Coronary artery (tissue), 2 donors: ENCODE data around the gene SNX10.

ENCODE experiments used
- DNase-seq: peaks from one replicate; pipeline ENCODE4 v3.0.0-alpha.2; 2017; ENCODE audit warnings: low spot score
- H3K27ac ChIP-seq, 2 donors: fragments of 200-600 bp; sonication (generic); one replicate each; pipeline ENCODE4 v1.5.1; 2016 to 2019
- H3K4me3 ChIP-seq: fragments of 200-600 bp; sonication (generic); 2 replicates; pipeline ENCODE4 v1.5.1; 2016; ENCODE audit warnings: mild to moderate bottlenecking, moderate library complexity
- TF ChIP-seq, protein P1 (sequence below): fragments of 200-600 bp; sonication (generic); IDR thresholded peaks from one replicate; pipeline ENCODE4 v1.5.1; 2019; ENCODE audit warnings: antibody characterized with exemption

SNX10 gene

DNA sequence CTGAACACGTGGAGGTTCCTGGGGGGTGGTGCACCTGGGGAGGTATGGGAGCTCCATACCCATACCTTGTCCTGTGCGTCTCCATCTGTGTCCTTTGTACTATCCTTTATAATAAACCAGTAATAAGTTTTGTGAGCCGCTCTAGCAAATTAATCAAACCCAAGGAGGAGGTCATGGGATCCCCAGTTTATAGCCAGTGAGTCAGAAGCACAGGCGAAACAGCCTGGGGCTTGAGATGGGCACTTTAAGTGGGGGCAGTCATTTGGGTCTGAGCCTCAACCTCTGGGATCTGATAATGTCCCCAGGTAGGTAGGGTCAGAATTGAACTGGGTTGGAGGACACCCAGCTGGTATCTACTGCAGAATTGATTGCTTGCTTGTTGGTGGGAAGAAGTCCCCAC is 16.9 kb downstream of the SNX10 start:
- Histone ChIP-seq H3K4me3 (no peak overlapping the region), H3K27ac (peak overlapping the region in 1 of 2 donors; percentile 20)
- TF ChIP-seq, protein P1, sequence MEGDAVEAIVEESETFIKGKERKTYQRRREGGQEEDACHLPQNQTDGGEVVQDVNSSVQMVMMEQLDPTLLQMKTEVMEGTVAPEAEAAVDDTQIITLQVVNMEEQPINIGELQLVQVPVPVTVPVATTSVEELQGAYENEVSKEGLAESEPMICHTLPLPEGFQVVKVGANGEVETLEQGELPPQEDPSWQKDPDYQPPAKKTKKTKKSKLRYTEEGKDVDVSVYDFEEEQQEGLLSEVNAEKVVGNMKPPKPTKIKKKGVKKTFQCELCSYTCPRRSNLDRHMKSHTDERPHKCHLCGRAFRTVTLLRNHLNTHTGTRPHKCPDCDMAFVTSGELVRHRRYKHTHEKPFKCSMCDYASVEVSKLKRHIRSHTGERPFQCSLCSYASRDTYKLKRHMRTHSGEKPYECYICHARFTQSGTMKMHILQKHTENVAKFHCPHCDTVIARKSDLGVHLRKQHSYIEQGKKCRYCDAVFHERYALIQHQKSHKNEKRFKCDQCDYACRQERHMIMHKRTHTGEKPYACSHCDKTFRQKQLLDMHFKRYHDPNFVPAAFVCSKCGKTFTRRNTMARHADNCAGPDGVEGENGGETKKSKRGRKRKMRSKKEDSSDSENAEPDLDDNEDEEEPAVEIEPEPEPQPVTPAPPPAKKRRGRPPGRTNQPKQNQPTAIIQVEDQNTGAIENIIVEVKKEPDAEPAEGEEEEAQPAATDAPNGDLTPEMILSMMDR: no peak
- no peak for DNase-seq

DNA sequence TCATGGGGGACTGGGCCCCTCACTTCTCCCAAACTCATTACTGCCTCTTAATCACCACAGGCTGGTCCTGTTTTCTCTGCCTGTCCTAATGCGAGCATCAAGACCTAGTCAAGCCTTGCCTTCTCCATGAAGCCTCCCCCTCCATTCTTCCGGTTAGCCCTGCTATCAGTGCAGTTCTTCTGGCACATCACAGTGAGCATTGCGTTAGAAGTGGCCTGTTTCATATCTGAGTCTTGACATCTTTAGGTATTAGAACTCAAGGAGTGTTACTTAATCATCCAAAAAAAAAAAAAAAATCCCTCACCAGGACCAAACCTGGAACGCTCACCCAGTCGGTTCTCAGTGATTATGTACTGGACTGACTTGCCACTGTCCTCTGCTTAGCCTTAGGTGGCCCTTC is 17.4 kb downstream of the SNX10 start:
- TF ChIP-seq, protein P1: no peak
- H3K27ac ChIP-seq: no peak overlapping the region
- DNase-seq: no peak

DNA sequence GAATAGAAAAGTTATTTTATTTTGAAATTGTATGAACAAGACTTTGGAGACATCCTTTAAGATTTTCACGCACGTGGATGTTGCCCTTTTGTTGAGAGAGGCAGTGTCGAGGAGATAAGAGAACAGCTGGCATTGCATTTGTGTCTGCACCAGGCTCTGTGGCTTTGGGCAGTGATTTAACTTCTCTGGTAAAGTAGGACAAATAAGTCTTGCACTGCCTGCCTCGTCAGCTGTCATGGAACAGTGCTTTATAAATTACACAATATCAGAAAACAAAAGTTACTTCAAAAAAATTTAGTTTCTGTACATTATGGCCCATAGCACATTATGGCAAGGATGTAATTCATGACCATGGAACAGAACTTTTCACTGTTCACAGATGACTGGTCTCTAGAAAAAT is 20.1 kb downstream of the SNX10 start:
- Histone ChIP-seq H3K27ac (no peak overlapping the region), H3K4me3 (no peak overlapping the region)
- TF ChIP-seq, protein P1: no peak
- DNase-seq: no peak

More for the DNA sequence above, 17.4 kb downstream of the SNX10 start:
- no peak overlapping the region for H3K4me3 ChIP-seq

GRCh38 chr7:26317211-26317610 is 25.5 kb downstream of the SNX10 start:
- Histone ChIP-seq H3K27ac (no peak overlapping the region), H3K4me3 (no peak overlapping the region)
- TF ChIP-seq, protein P1: no peak
- no peak for DNase-seq

GRCh38 chr7:26318921-26319320 is 27.3 kb downstream of the SNX10 start:
- Histone ChIP-seq H3K27ac (no peak overlapping the region), H3K4me3 (no peak overlapping the region)
- no peak for DNase-seq
- TF ChIP-seq, protein P1: no peak

- DNase-seq: no peak
- H3K27ac ChIP-seq: no peak overlapping the region
- TF ChIP-seq, protein P1: no peak
- H3K4me3 ChIP-seq: no peak overlapping the region
Observed at GRCh38 chr7:26319636-26320035, 28.0 kb downstream of the SNX10 start.

DNA sequence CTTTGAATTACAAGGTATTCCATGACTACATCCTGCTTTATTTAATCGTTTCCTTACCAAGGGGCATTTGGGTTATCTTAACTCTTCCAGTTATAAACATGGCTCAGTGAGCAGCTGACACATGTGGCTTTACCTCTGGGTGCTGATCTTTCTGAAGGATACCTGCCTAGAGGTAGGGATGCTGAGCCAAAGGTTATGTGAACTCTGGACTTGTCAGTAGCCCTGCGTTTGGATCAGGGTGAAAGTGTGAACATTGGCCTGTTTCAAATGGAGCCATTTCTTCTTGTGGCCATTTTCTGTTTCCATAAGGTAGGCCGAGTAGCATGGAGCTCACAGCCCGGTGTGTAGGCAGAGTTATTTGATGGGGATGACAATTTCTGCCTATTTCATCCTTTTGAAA is 29.2 kb downstream of the SNX10 start:
- TF ChIP-seq, protein P1: no peak
- no peak for DNase-seq
- Histone ChIP-seq H3K4me3 (no peak overlapping the region), H3K27ac (no peak overlapping the region)
